PC-9 (cell line): ENCODE measurements around the gene GMPR2. TPM values are rescaled to one million over a fixed set of nuclear protein-coding genes. Genes with fewer than 3 reads are reported as not detected.

ENCODE experiments used
- BruUV-seq: library from RNA; stranded (reverse); fragments of 400-500 nt; replicated peaks from 2 replicates; lab custom pipeline; 2021; lab: Mats Ljungman, UMichigan
- CTCF ChIA-PET: fragments of 300-600 bp; sonication (Branson Sonifier 250); formaldehyde crosslinking; loops from one replicate; lab custom pipeline; 2022; ENCODE audit warnings: antibody characterized with exemption; lab: Charles Lee
- POLR2A ChIA-PET: fragments of 300-600 bp; sonication (Branson Sonifier 250); formaldehyde crosslinking; loops from one replicate; lab custom pipeline; 2022; ENCODE audit warnings: antibody characterized with exemption; ENCODE audit not compliant: unreplicated experiment; lab: Charles Lee
- DNase-seq, 2 experiments: peaks; one replicate each; pipeline versions ENCODE4 v3.0.0 to v3.0.0-alpha.2; 2015 to 2022; ENCODE audit warnings: mixed read lengths in 1 of 2
- H2AFZ ChIP-seq: fragments of 200-600 bp; sonication (generic); 2 replicates; pipeline ENCODE4 v1.8.1; 2017; ENCODE audit warnings: antibody characterized with exemption
- H3F3A ChIP-seq: fragments of 200-600 bp; sonication (generic); 2 replicates; pipeline ENCODE4 v1.8.1; 2017; ENCODE audit warnings: antibody characterized with exemption, mild to moderate bottlenecking, low read depth; ENCODE audit not compliant: insufficient read depth
- H3K27ac ChIP-seq: fragments of 200-600 bp; sonication (generic); 2 replicates; pipeline ENCODE4 v1.6.1; 2016; ENCODE audit warnings: mixed run types
- H3K27me3 ChIP-seq: fragments of 200-600 bp; sonication (generic); 2 replicates; pipeline ENCODE4 v1.6.1; 2016; ENCODE audit warnings: low read depth, mixed run types; ENCODE audit not compliant: insufficient read depth
- H3K36me3 ChIP-seq: fragments of 200-600 bp; sonication (generic); 2 replicates; pipeline ENCODE4 v1.6.1; 2016; ENCODE audit warnings: low read depth, mixed run types
- H3K4me1 ChIP-seq: fragments of 200-600 bp; sonication (generic); replicated peaks from 2 replicates; pipeline ENCODE4 v1.6.1; 2016; ENCODE audit warnings: mixed run types; ENCODE audit not compliant: insufficient read depth
- H3K4me2 ChIP-seq: fragments of 200-600 bp; sonication (generic); 2 replicates; pipeline ENCODE4 v1.6.1; 2017; ENCODE audit warnings: mixed run types
- H3K4me3 ChIP-seq: fragments of 200-600 bp; sonication (generic); 2 replicates; pipeline ENCODE4 v1.6.1; 2016; ENCODE audit warnings: mixed run types
- H3K79me2 ChIP-seq: fragments of 200-600 bp; sonication (generic); 2 replicates; pipeline ENCODE4 v1.6.1; 2017; ENCODE audit warnings: low read depth, mixed run types
- H3K9me2 ChIP-seq: fragments of 200-600 bp; sonication (generic); 2 replicates; pipeline ENCODE4 v1.8.1; 2017; ENCODE audit warnings: mild to moderate bottlenecking; ENCODE audit not compliant: insufficient read depth
- H3K9me3 ChIP-seq: fragments of 200-600 bp; sonication (generic); 2 replicates; pipeline ENCODE4 v1.8.1; 2016; ENCODE audit warnings: low read depth; ENCODE audit not compliant: insufficient read depth
- H4K20me1 ChIP-seq: fragments of 200-600 bp; sonication (generic); 2 replicates; pipeline ENCODE4 v1.8.1; 2017; ENCODE audit not compliant: insufficient read depth
- EZH2 ChIP-seq: fragments of 200-600 bp; sonication (generic); IDR thresholded peaks from 2 replicates; pipeline ENCODE4 v1.8.0; 2017; ENCODE audit warnings: antibody characterized with exemption, low read depth
- intact Hi-C: fragments of 100-400 bp; cut with micrococcal nuclease; formaldehyde crosslinking; loops from one replicate; pipeline ENCODE4 v1.10.0; 2022; ENCODE audit not compliant: unreplicated experiment
- total RNA-seq: library from RNA; stranded (reverse); gene quantifications from 2 replicates; pipeline ENCODE4 v1.2.3, GENCODE V29; 2021
- TF ChIP-seq, protein P1 (sequence below): fragments of 200-600 bp; sonication (generic); conservative IDR thresholded peaks from 2 replicates; pipeline ENCODE4 v1.6.1; 2017; ENCODE audit warnings: mixed run types, antibody characterized with exemption, mild to moderate bottlenecking, moderate library complexity

Gene GMPR2
- total RNA-seq, 1 experiment from 2014 or later = 55.3 TPM

- ChIA-PET CTCF (no interaction called here), POLR2A (no interaction called here)
- intact Hi-C loops = no loop called here
- Histone ChIP-seq H3K36me3 (no peaks in the 10 kb centered on the region), H2AFZ (no peak overlapping the region), H3K27me3 (no peaks in the 10 kb centered on the region), H3K79me2 (peaks cover 13% of the 10 kb centered on the region), H3K27ac (no peak overlapping the region), H3K4me3 (no peak overlapping the region), H3F3A (peaks cover under 1% of the 10 kb centered on the region; the same call in 1 of the 2 replicates), H4K20me1 (no peaks in the 10 kb centered on the region), H3K9me3 (no peaks in the 10 kb centered on the region), H3K9me2 (no peaks in the 10 kb centered on the region), H3K4me1 (no peaks in the 10 kb centered on the region), H3K4me2 (no peak overlapping the region)
- DNase-seq = no peak
- BruUV-seq = no TSS peak
- TF ChIP-seq, protein P1, sequence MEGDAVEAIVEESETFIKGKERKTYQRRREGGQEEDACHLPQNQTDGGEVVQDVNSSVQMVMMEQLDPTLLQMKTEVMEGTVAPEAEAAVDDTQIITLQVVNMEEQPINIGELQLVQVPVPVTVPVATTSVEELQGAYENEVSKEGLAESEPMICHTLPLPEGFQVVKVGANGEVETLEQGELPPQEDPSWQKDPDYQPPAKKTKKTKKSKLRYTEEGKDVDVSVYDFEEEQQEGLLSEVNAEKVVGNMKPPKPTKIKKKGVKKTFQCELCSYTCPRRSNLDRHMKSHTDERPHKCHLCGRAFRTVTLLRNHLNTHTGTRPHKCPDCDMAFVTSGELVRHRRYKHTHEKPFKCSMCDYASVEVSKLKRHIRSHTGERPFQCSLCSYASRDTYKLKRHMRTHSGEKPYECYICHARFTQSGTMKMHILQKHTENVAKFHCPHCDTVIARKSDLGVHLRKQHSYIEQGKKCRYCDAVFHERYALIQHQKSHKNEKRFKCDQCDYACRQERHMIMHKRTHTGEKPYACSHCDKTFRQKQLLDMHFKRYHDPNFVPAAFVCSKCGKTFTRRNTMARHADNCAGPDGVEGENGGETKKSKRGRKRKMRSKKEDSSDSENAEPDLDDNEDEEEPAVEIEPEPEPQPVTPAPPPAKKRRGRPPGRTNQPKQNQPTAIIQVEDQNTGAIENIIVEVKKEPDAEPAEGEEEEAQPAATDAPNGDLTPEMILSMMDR = no peak
- TF ChIP-seq EZH2 = no peak
Measured at GRCh38 chr14:24207625-24208024, 25.1 kb upstream of the GMPR2 start.

- no peaks in the 10 kb centered on the region for H3K36me3 ChIP-seq
- intact Hi-C loops = no loop called here
Measured at GRCh38 chr14:24211311-24211710, 21.4 kb upstream of the GMPR2 start.

DNA sequence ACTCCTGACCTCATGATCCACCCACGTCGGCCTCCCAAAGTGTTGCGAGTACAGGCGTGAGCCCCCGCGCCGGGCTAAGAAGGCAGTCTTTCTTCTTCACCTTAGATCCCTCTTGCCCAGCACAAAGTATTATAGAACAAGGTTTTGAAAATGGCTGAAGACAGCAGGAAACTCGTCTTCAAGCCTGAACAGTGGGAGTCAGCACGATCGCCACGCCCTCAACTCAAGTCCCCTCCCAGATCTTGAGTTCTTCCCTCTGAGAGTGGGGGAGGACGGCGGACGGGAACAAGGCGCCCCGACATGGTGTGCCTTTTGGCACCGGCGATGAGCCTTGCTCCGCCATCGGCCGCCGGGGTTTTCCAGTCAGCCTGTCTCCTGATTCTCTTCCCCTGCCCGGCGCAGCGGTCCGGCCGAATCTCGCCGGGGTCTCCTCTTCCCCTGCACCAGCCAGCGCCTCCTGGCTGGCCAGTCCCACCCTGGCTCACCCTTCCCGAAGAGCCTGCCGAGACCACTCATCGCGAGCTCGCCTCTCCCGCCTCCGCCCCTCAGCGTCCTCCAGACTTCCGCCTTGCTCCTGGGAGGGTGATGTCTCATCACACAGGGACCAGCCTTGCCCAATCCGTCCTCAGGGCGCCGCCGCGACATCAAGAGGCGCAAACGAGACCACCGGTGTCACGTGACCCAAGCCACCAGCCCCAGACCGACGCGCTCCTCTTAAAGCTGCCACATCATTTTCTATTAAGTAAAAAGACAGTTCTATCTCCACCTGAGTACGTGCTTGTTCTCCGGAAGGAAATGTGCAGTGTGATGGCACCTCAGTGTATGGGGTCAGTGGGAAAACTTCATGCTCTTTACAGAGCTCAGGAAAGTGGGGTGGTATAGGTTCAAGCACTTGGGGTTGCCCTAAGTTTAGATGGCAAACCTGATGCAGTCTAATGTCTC, 19.5 kb upstream of the GMPR2 start, which contains the start of gene CHMP4A:
Gene CHMP4A (minus strand): TSS at position 565 of the 942 bp plus-strand sequence. CDS start 49 bp downstream, at position 516.
- peak; percentile 89 to 91 for DNase-seq
- H2AFZ ChIP-seq = peak within 1 kb of the TSS; percentile 90
- H3K27ac ChIP-seq = peak within 1 kb of the TSS; percentile 88
- CTCF ChIA-PET = interaction anchor here (0.7 kb wide), 1 partner anchor 99 kb away, joined by 3 read pairs; the partner anchor contains the start of gene DCAF11
- peak within 1 kb of the TSS; percentile 91 for H3K4me2 ChIP-seq
- intact Hi-C loops = loop anchor here (1.0 to 2.0 kb wide), 3 partner anchors 18 to 66 kb away; partner anchors contain the start of genes IRF9, PSME2, RNF31 and TM9SF1
- BruUV-seq = TSS peak; percentile 70
- POLR2A ChIA-PET = interaction anchor here (0.6 to 0.8 kb wide), 5 partner anchors 18 to 98 kb away, joined by 3 to 4 read pairs (median 3); partner anchors contain the start of genes DCAF11, NOP9, NRL and RABGGTA
- H3K9me3 ChIP-seq = no peaks in the 10 kb centered on the region
- H3K4me3 ChIP-seq = peak within 1 kb of the TSS; percentile 75
- H3K27me3 ChIP-seq = no peaks in the 10 kb centered on the region
- H3K79me2 ChIP-seq = peaks cover 13% of the 10 kb centered on the region
- H3K9me2 ChIP-seq = no peaks in the 10 kb centered on the region
- H3K36me3 ChIP-seq = no peaks in the 10 kb centered on the region
- H3F3A ChIP-seq = peaks cover 14% of the 10 kb centered on the region; the same call in 1 of the 2 replicates
- H3K4me1 ChIP-seq = peaks cover 10% of the 10 kb centered on the region; the same call in 1 of the 2 replicates
- TF ChIP-seq, protein P1 = no peak
- TF ChIP-seq EZH2 = no peak
- no peaks in the 10 kb centered on the region for H4K20me1 ChIP-seq

More at GRCh38 chr14:24211311-24211710, 21.4 kb upstream of the GMPR2 start:
- Histone ChIP-seq H3K4me2 (0 out of 2 replicates have a peak overlapping the region, but pooled peaks have one; percentile 91), H3K79me2 (peaks cover 13% of the 10 kb centered on the region), H3K27me3 (no peaks in the 10 kb centered on the region), H2AFZ (no peak overlapping the region), H3K9me3 (no peaks in the 10 kb centered on the region), H3K9me2 (no peaks in the 10 kb centered on the region), H3K4me1 (peaks cover 10% of the 10 kb centered on the region; the same call in 1 of the 2 replicates), H3F3A (peaks cover 14% of the 10 kb centered on the region; the same call in 1 of the 2 replicates), H3K4me3 (no peak overlapping the region), H3K27ac (no peak overlapping the region), H4K20me1 (no peaks in the 10 kb centered on the region)
- ChIA-PET CTCF (no interaction called here), POLR2A (no interaction called here)
- no peak for TF ChIP-seq EZH2
- TF ChIP-seq, protein P1 = no peak
- DNase-seq = no peak
- BruUV-seq = no TSS peak
